ENCODE data around the gene C10orf90.

The C10orf90 gene

DNA sequence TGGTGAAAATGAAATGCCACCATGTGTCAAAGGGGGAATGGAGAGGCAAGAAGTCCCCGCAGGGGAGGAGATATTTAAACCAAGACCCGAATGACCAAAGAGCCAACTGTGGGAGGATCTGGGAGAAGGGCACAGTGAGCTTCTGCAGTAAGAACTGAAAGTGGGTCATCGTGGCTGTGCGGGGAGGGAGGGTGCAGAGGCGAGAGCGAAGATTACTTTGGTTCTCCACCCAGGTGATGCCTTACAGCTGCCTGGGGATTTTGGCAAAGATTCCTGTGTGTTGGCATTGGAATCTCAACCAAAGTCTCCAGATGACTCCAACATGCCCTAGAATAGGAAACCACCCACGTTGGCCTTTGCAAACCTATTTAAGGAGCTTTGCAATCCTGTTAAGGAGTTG, 238.0 kb downstream of the C10orf90 start:
- TF ChIP-seq PPARA (CRISPR knock-in tag; IDR thresholded peaks at IDR 0.05; ENCODE audit: borderline replicate concordance): no peak
- no peak for TF ChIP-seq ZFP3 (CRISPR knock-in tag; IDR thresholded peaks at IDR 0.05)
- no peak for TF ChIP-seq TCF4 (CRISPR knock-in tag; IDR thresholded peaks at IDR 0.05; ENCODE audit: borderline replicate concordance)
- no peak for TF ChIP-seq ZC3H10 (CRISPR knock-in tag; IDR thresholded peaks at IDR 0.05)
- no peak for TF ChIP-seq GLIS3 (CRISPR knock-in tag; IDR thresholded peaks at IDR 0.05)
- TF ChIP-seq ARNTL (CRISPR knock-in tag; IDR thresholded peaks at IDR 0.05; ENCODE audit: borderline replicate concordance, low read depth): no peak
- TF ChIP-seq SNAI2 (CRISPR knock-in tag; IDR thresholded peaks at IDR 0.05): no peak
- ATAC-seq: no peak

DNA sequence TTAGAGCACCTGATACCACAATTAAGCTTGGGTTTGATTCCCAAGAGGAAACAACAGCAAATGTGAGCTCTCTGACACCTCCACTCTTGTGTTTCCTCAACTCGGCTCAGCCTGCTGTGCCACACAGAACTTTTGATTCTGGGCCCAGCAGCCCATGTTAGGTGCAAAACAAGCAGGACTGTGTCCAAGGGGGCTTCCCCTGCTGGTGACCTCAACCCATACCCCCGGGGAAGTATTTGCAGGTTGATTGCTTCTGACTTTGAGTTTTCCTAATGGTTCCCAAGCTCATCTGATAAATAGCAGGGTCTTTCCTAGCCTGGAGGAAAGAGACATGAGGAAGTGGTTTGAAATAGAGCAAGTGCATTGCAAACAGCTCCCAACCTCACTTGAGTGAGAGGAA, 238.7 kb downstream of the C10orf90 start:
- no peak for ATAC-seq
- no peak for TF ChIP-seq RARB (CRISPR knock-in tag; IDR thresholded peaks at IDR 0.05)
- no peak for TF ChIP-seq ZNF565 (CRISPR knock-in tag; conservative IDR thresholded peaks at IDR 0.05; ENCODE audit: low read depth)
- TF ChIP-seq SNAI2 (CRISPR knock-in tag; IDR thresholded peaks at IDR 0.05): no peak
- TF ChIP-seq ZFP30 (CRISPR knock-in tag; IDR thresholded peaks at IDR 0.05): no peak
- no peak for TF ChIP-seq ARNTL (CRISPR knock-in tag; IDR thresholded peaks at IDR 0.05; ENCODE audit: borderline replicate concordance, low read depth)
- no peak for TF ChIP-seq ZFP3 (CRISPR knock-in tag; IDR thresholded peaks at IDR 0.05)
- TF ChIP-seq, protein P1, sequence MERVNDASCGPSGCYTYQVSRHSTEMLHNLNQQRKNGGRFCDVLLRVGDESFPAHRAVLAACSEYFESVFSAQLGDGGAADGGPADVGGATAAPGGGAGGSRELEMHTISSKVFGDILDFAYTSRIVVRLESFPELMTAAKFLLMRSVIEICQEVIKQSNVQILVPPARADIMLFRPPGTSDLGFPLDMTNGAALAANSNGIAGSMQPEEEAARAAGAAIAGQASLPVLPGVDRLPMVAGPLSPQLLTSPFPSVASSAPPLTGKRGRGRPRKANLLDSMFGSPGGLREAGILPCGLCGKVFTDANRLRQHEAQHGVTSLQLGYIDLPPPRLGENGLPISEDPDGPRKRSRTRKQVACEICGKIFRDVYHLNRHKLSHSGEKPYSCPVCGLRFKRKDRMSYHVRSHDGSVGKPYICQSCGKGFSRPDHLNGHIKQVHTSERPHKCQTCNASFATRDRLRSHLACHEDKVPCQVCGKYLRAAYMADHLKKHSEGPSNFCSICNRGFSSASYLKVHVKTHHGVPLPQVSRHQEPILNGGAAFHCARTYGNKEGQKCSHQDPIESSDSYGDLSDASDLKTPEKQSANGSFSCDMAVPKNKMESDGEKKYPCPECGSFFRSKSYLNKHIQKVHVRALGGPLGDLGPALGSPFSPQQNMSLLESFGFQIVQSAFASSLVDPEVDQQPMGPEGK (CRISPR knock-in tag; IDR thresholded peaks at IDR 0.05; ENCODE audit: borderline replicate concordance): no peak
- TF ChIP-seq CSDC2 (CRISPR knock-in tag; IDR thresholded peaks at IDR 0.05): no peak
- TF ChIP-seq ZNF8 (CRISPR knock-in tag; IDR thresholded peaks at IDR 0.05): no peak
- no peak for TF ChIP-seq PPARA (CRISPR knock-in tag; IDR thresholded peaks at IDR 0.05; ENCODE audit: borderline replicate concordance)
- no peak for TF ChIP-seq ISL1 (CRISPR knock-in tag; IDR thresholded peaks at IDR 0.05)
- TF ChIP-seq ESRRG (CRISPR knock-in tag; IDR thresholded peaks at IDR 0.05): no peak
- TF ChIP-seq TOX (CRISPR knock-in tag; IDR thresholded peaks at IDR 0.05; ENCODE audit: borderline replicate concordance): no peak
- TF ChIP-seq, protein P2, sequence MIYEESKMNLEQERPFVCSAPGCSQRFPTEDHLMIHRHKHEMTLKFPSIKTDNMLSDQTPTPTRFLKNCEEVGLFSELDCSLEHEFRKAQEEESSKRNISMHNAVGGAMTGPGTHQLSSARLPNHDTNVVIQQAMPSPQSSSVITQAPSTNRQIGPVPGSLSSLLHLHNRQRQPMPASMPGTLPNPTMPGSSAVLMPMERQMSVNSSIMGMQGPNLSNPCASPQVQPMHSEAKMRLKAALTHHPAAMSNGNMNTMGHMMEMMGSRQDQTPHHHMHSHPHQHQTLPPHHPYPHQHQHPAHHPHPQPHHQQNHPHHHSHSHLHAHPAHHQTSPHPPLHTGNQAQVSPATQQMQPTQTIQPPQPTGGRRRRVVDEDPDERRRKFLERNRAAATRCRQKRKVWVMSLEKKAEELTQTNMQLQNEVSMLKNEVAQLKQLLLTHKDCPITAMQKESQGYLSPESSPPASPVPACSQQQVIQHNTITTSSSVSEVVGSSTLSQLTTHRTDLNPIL (CRISPR knock-in tag; IDR thresholded peaks at IDR 0.05; ENCODE audit: low read depth): no peak
- TF ChIP-seq, protein P3, sequence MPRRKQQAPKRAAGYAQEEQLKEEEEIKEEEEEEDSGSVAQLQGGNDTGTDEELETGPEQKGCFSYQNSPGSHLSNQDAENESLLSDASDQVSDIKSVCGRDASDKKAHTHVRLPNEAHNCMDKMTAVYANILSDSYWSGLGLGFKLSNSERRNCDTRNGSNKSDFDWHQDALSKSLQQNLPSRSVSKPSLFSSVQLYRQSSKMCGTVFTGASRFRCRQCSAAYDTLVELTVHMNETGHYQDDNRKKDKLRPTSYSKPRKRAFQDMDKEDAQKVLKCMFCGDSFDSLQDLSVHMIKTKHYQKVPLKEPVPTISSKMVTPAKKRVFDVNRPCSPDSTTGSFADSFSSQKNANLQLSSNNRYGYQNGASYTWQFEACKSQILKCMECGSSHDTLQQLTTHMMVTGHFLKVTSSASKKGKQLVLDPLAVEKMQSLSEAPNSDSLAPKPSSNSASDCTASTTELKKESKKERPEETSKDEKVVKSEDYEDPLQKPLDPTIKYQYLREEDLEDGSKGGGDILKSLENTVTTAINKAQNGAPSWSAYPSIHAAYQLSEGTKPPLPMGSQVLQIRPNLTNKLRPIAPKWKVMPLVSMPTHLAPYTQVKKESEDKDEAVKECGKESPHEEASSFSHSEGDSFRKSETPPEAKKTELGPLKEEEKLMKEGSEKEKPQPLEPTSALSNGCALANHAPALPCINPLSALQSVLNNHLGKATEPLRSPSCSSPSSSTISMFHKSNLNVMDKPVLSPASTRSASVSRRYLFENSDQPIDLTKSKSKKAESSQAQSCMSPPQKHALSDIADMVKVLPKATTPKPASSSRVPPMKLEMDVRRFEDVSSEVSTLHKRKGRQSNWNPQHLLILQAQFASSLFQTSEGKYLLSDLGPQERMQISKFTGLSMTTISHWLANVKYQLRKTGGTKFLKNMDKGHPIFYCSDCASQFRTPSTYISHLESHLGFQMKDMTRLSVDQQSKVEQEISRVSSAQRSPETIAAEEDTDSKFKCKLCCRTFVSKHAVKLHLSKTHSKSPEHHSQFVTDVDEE (CRISPR knock-in tag; IDR thresholded peaks at IDR 0.05): no peak
- no peak for TF ChIP-seq ZNF70 (CRISPR knock-in tag; IDR thresholded peaks at IDR 0.05)

DNA sequence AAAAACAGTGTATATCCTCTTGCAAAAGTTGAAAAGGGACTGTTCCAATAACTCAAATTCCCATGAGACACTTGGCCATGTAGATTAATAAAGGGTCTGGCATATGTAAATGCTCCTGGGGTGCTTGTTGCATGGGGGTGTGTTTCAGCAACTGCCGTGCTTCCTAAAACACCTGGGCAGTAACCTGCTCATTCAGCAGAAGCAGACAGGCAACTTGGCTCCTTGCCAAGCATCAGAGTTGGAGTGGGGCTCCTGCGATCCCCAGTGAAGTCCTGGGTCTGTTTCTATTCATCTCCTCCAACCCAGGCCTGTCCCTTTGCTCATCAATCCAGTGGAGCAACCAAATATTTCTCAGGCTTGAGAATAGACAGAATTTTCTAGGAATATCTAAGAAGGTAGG, 240.0 kb downstream of the C10orf90 start:
- no peak for ATAC-seq
- no peak for TF ChIP-seq ZNF8 (CRISPR knock-in tag; IDR thresholded peaks at IDR 0.05)
- TF ChIP-seq ESRRG (CRISPR knock-in tag; IDR thresholded peaks at IDR 0.05): no peak
- no peak for TF ChIP-seq SNAI2 (CRISPR knock-in tag; IDR thresholded peaks at IDR 0.05)
- no peak for TF ChIP-seq OSR1 (CRISPR knock-in tag; IDR thresholded peaks at IDR 0.05)
- no peak for TF ChIP-seq TOX (CRISPR knock-in tag; IDR thresholded peaks at IDR 0.05; ENCODE audit: borderline replicate concordance)
- TF ChIP-seq, protein P4, sequence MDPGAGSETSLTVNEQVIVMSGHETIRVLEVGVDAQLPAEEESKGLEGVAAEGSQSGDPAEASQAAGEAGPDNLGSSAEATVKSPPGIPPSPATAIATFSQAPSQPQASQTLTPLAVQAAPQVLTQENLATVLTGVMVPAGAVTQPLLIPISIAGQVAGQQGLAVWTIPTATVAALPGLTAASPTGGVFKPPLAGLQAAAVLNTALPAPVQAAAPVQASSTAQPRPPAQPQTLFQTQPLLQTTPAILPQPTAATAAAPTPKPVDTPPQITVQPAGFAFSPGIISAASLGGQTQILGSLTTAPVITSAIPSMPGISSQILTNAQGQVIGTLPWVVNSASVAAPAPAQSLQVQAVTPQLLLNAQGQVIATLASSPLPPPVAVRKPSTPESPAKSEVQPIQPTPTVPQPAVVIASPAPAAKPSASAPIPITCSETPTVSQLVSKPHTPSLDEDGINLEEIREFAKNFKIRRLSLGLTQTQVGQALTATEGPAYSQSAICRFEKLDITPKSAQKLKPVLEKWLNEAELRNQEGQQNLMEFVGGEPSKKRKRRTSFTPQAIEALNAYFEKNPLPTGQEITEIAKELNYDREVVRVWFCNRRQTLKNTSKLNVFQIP (CRISPR knock-in tag; IDR thresholded peaks at IDR 0.05; ENCODE audit: borderline replicate concordance, low read depth): no peak
- TF ChIP-seq ISL1 (CRISPR knock-in tag; IDR thresholded peaks at IDR 0.05): no peak
- TF ChIP-seq, protein P3 (CRISPR knock-in tag; IDR thresholded peaks at IDR 0.05): no peak
- no peak for TF ChIP-seq PPARA (CRISPR knock-in tag; IDR thresholded peaks at IDR 0.05; ENCODE audit: borderline replicate concordance)
- no peak for TF ChIP-seq RARB (CRISPR knock-in tag; IDR thresholded peaks at IDR 0.05)
- TF ChIP-seq ZNF565 (CRISPR knock-in tag; conservative IDR thresholded peaks at IDR 0.05; ENCODE audit: low read depth): no peak
- no peak for TF ChIP-seq ZFP3 (CRISPR knock-in tag; IDR thresholded peaks at IDR 0.05)
- no peak for TF ChIP-seq ZC3H10 (CRISPR knock-in tag; IDR thresholded peaks at IDR 0.05)
- no peak for TF ChIP-seq ARNTL (CRISPR knock-in tag; IDR thresholded peaks at IDR 0.05; ENCODE audit: borderline replicate concordance, low read depth)
- TF ChIP-seq, protein P1 (CRISPR knock-in tag; IDR thresholded peaks at IDR 0.05; ENCODE audit: borderline replicate concordance): no peak
- TF ChIP-seq CSDC2 (CRISPR knock-in tag; IDR thresholded peaks at IDR 0.05): no peak
- TF ChIP-seq BACH2 (CRISPR knock-in tag; IDR thresholded peaks at IDR 0.05; ENCODE audit: borderline replicate concordance): no peak
- TF ChIP-seq, protein P2 (CRISPR knock-in tag; IDR thresholded peaks at IDR 0.05; ENCODE audit: low read depth): no peak
